CD4-positive, alpha-beta memory T cell (primary cell): ENCODE results near the gene SASH1. TPM values are rescaled to one million over a fixed set of nuclear protein-coding genes. Genes with fewer than 3 reads are reported as not detected.

Source experiments
- CTCF ChIA-PET: fragments of 350-600 bp; sonication (Branson Sonifier 250); formaldehyde crosslinking; loops from one replicate; lab custom pipeline; 2021; ENCODE audit warnings: inconsistent platforms; ENCODE audit not compliant: partially characterized antibody; lab: Charles Lee
- POLR2A ChIA-PET: fragments of 350-600 bp; sonication (Branson Sonifier 250); formaldehyde crosslinking; loops from one replicate; lab custom pipeline; 2021; ENCODE audit not compliant: partially characterized antibody; lab: Charles Lee
- DNase-seq, 5 donors: peaks; one replicate each; pipeline versions ENCODE4 v3.0.0 to v3.0.0-alpha.2; 2020 to 2022; ENCODE audit warnings: mixed read lengths in 1 of 5
- H3K27ac ChIP-seq: one replicate; pipeline ENCODE4 v1.7.0; 2013; ENCODE audit warnings: low read depth, low read length
- H3K27me3 ChIP-seq: 2 replicates; pipeline ENCODE4 v1.7.0; 2013; ENCODE audit warnings: mild to moderate bottlenecking, low read length, moderate library complexity; ENCODE audit not compliant: insufficient read depth
- H3K36me3 ChIP-seq: 2 replicates; pipeline ENCODE4 v1.7.0; 2013; ENCODE audit warnings: mild to moderate bottlenecking, low read length, moderate library complexity; ENCODE audit not compliant: insufficient read depth
- H3K4me1 ChIP-seq: 2 replicates; pipeline ENCODE4 v1.7.0; 2013; ENCODE audit warnings: mild to moderate bottlenecking, low read length, moderate library complexity; ENCODE audit not compliant: insufficient read depth
- H3K4me3 ChIP-seq, 2 donors: one replicate each; pipeline ENCODE4 v1.7.0; 2013; ENCODE audit warnings: low read length in 2 of 2, mild to moderate bottlenecking in 1 of 2
- H3K9me3 ChIP-seq, 2 donors: one replicate each; pipeline ENCODE4 v1.7.0; 2013; ENCODE audit warnings: low read length in 2 of 2, control low read depth in 1 of 2; ENCODE audit not compliant: control insufficient read depth in 1 of 2
- H3K27ac Mint-ChIP-seq, 7 donors: one replicate each; pipeline ENCODE4 v1.8.0; 2020 to 2021; ENCODE audit warnings: mixed read lengths in 7 of 7, mild to moderate bottlenecking in 6 of 7, inconsistent platforms in 3 of 7, moderate library complexity in 3 of 7
- H3K27me3 Mint-ChIP-seq, 2 donors: one replicate each; pipeline ENCODE4 v1.8.0; 2020 to 2021; ENCODE audit warnings: mixed read lengths in 2 of 2
- H3K36me3 Mint-ChIP-seq, 2 donors: one replicate each; pipeline ENCODE4 v1.8.0; 2020 to 2021; ENCODE audit warnings: mixed read lengths in 2 of 2, inconsistent platforms in 1 of 2, mild to moderate bottlenecking in 1 of 2
- H3K4me1 Mint-ChIP-seq, 4 donors: one replicate each; pipeline ENCODE4 v1.8.0; 2020 to 2021; ENCODE audit warnings: mixed read lengths in 4 of 4, mild to moderate bottlenecking in 1 of 4
- H3K4me3 Mint-ChIP-seq, 8 donors: one replicate each; pipeline ENCODE4 v1.8.0; 2020 to 2021; ENCODE audit warnings: mixed read lengths in 8 of 8, mild to moderate bottlenecking in 7 of 8, moderate library complexity in 6 of 8, inconsistent platforms in 3 of 8
- H3K9me3 Mint-ChIP-seq, 8 donors: one replicate each; pipeline ENCODE4 v1.8.0; 2020 to 2021; ENCODE audit warnings: mixed read lengths in 8 of 8, mild to moderate bottlenecking in 5 of 8, inconsistent platforms in 3 of 8, moderate library complexity in 1 of 8
- intact Hi-C: fragments of 100-400 bp; cut with micrococcal nuclease; formaldehyde crosslinking; loops from one replicate; pipeline ENCODE4 v1.15.1; 2023
- polyA plus RNA-seq, 2 donors: library from polyadenylated mRNA; unstranded; fragments of 300-500 nt; fragmentation: Illumina TruSeq; gene quantifications; one replicate each; pipeline ENCODE4 v1.2.3, GENCODE V29; 2021
- total RNA-seq, 2 experiments: library from RNA; stranded (reverse); gene quantifications; one replicate each; pipeline ENCODE4 v1.2.3, GENCODE V29; 2021

SASH1 gene
- total and polyA plus RNA-seq, 4 experiments from 2014 or later: 0.26 to 4.9 (median 1.7) TPM

- H3K4me3 Mint-ChIP-seq: no peak overlapping the region
- H3K4me1 Mint-ChIP-seq: no peaks in the 10 kb centered on the region
- Histone ChIP-seq H3K36me3 (no peaks in the 10 kb centered on the region), H3K4me1 (no peaks in the 10 kb centered on the region), H3K27me3 (no peaks in the 10 kb centered on the region), H3K27ac (no peak overlapping the region), H3K4me3 (no peak overlapping the region), H3K9me3 (no peaks in the 10 kb centered on the region)
- H3K27ac Mint-ChIP-seq: no peak overlapping the region
- no peak for DNase-seq
- peaks cover 7 to 11% of the 10 kb centered on the region in 2 donors for H3K27me3 Mint-ChIP-seq
- ChIA-PET CTCF (interaction anchor here (1.0 to 1.4 kb wide), 3 partner anchors 9 to 29 kb away, joined by 3 to 4 read pairs (median 4); no protein-coding TSS in a partner anchor), POLR2A (no interaction called here)
- intact Hi-C loops: no loop called here
- peaks cover 0 to 5% (median 2%) of the 10 kb centered on the region in 8 donors for H3K9me3 Mint-ChIP-seq
- peaks cover 0 to 2% of the 10 kb centered on the region in 2 donors for H3K36me3 Mint-ChIP-seq
Observed at GRCh38 chr6:148548749-148549140, 206.1 kb downstream of the SASH1 start.

- no peak overlapping the region for H3K27ac ChIP-seq
- Mint-ChIP-seq H3K27me3 (peaks cover 9 to 12% of the 10 kb centered on the region in 2 donors), H3K9me3 (peaks cover 0 to 8% (median 4%) of the 10 kb centered on the region in 8 donors), H3K36me3 (peaks cover 0 to 2% of the 10 kb centered on the region in 2 donors), H3K27ac (peak overlapping the region in 1 of 7 donors; percentile 52), H3K4me3 (no peak overlapping the region), H3K4me1 (no peaks in the 10 kb centered on the region)
- no peaks in the 10 kb centered on the region for H3K9me3 ChIP-seq
- ChIA-PET POLR2A (no interaction called here), CTCF (interaction anchor here (1.5 kb wide), 1 partner anchor 9 kb away, joined by 9 read pairs; no protein-coding TSS in a partner anchor)
- intact Hi-C loops: no loop called here
- H3K4me3 ChIP-seq: no peak overlapping the region
- no peaks in the 10 kb centered on the region for H3K36me3 ChIP-seq
- H3K4me1 ChIP-seq: no peaks in the 10 kb centered on the region
- no peak for DNase-seq
- no peaks in the 10 kb centered on the region for H3K27me3 ChIP-seq
Observed at GRCh38 chr6:148550569-148550968, 207.9 kb downstream of the SASH1 start.

GRCh38 chr6:148551226-148551625 lies 208.6 kb downstream of the SASH1 start:
- Mint-ChIP-seq H3K9me3 (peaks cover 0 to 13% (median 5%) of the 10 kb centered on the region in 8 donors), H3K36me3 (peaks cover 0 to 2% of the 10 kb centered on the region in 2 donors), H3K27ac (no peak overlapping the region), H3K4me3 (no peak overlapping the region), H3K27me3 (peaks cover 9 to 12% of the 10 kb centered on the region in 2 donors), H3K4me1 (no peaks in the 10 kb centered on the region)
- H3K9me3 ChIP-seq: no peaks in the 10 kb centered on the region
- no peaks in the 10 kb centered on the region for H3K36me3 ChIP-seq
- no peak overlapping the region for H3K27ac ChIP-seq
- intact Hi-C loops: no loop called here
- ChIA-PET CTCF (interaction anchor here (1.5 kb wide), 1 partner anchor 8 kb away, joined by 9 read pairs; no protein-coding TSS in a partner anchor), POLR2A (no interaction called here)
- no peaks in the 10 kb centered on the region for H3K4me1 ChIP-seq
- no peak overlapping the region for H3K4me3 ChIP-seq
- no peak for DNase-seq
- H3K27me3 ChIP-seq: no peaks in the 10 kb centered on the region

- Mint-ChIP-seq H3K27ac (no peak overlapping the region), H3K27me3 (peaks cover 12 to 13% of the 10 kb centered on the region in 2 donors), H3K4me1 (peaks cover 7 to 10% (median 8%) of the 10 kb centered on the region in 4 donors), H3K36me3 (no peaks in the 10 kb centered on the region), H3K4me3 (no peak overlapping the region), H3K9me3 (peaks cover 0 to 18% (median 5%) of the 10 kb centered on the region in 8 donors)
- Histone ChIP-seq H3K4me1 (peaks cover 8% of the 10 kb centered on the region), H3K36me3 (no peaks in the 10 kb centered on the region), H3K27me3 (no peaks in the 10 kb centered on the region), H3K4me3 (no peak overlapping the region), H3K9me3 (no peaks in the 10 kb centered on the region), H3K27ac (no peak overlapping the region)
- ChIA-PET POLR2A (no interaction called here), CTCF (interaction anchor here (1.0 kb wide), 1 partner anchor 17 kb away, joined by 3 read pairs; no protein-coding TSS in a partner anchor)
- intact Hi-C loops: no loop called here
- DNase-seq: no peak
Observed at GRCh38 chr6:148556410-148556809, 213.8 kb downstream of the SASH1 start.

- H3K36me3 Mint-ChIP-seq: no peaks in the 10 kb centered on the region
- no peak overlapping the region for H3K4me3 ChIP-seq
- intact Hi-C loops: no loop called here
- no peaks in the 10 kb centered on the region for H3K36me3 ChIP-seq
- no peaks in the 10 kb centered on the region for H3K9me3 ChIP-seq
- no peak overlapping the region for H3K27ac ChIP-seq
- peaks cover 8 to 9% of the 10 kb centered on the region in 2 donors for H3K27me3 Mint-ChIP-seq
- peak overlapping the region in 4 of 8 donors; percentile 6 to 74 (median 50) for H3K4me3 Mint-ChIP-seq
- H3K27ac Mint-ChIP-seq: peak overlapping the region in 2 of 7 donors; percentile 23 to 24
- peak in 1 of 5 donors; percentile 11 for DNase-seq
- H3K27me3 ChIP-seq: no peaks in the 10 kb centered on the region
- peaks cover 8% of the 10 kb centered on the region for H3K4me1 ChIP-seq
- H3K9me3 Mint-ChIP-seq: peaks cover 0 to 18% (median 5%) of the 10 kb centered on the region in 8 donors
- ChIA-PET POLR2A (no interaction called here), CTCF (interaction anchor here (1.1 to 1.6 kb wide), 4 partner anchors 9 to 223 kb away, joined by 3 to 6 read pairs (median 4); no protein-coding TSS in a partner anchor)
- peaks cover 7 to 10% (median 8%) of the 10 kb centered on the region in 4 donors for H3K4me1 Mint-ChIP-seq
Observed at GRCh38 chr6:148557796-148558321, 215.2 kb downstream of the SASH1 start.

GRCh38 chr6:148559848-148560433 lies 217.3 kb downstream of the SASH1 start:
- Histone ChIP-seq H3K36me3 (no peaks in the 10 kb centered on the region), H3K4me3 (peak overlapping the region in 1 of 2 donors; percentile 56), H3K27ac (no peak overlapping the region), H3K27me3 (no peaks in the 10 kb centered on the region), H3K4me1 (peaks cover 8% of the 10 kb centered on the region), H3K9me3 (no peaks in the 10 kb centered on the region)
- Mint-ChIP-seq H3K36me3 (no peaks in the 10 kb centered on the region), H3K4me1 (peaks cover 7 to 10% (median 8%) of the 10 kb centered on the region in 4 donors), H3K27ac (no peak overlapping the region), H3K9me3 (peaks cover 0 to 9% (median 0%) of the 10 kb centered on the region in 8 donors), H3K4me3 (peak overlapping the region in 4 of 8 donors; percentile 12 to 33 (median 20)), H3K27me3 (peaks cover 3 to 5% of the 10 kb centered on the region in 2 donors)
- ChIA-PET CTCF (interaction anchor here (0.6 to 3.1 kb wide), 22 partner anchors 8 to 872 kb away, joined by 3 to 16 read pairs (median 4); no protein-coding TSS in a partner anchor), POLR2A (no interaction called here)
- DNase-seq: peak; percentile 48 to 73 (median 65)
- intact Hi-C loops: loop anchor here (1.0 kb wide), 2 partner anchors 186 to 388 kb away; no protein-coding TSS in a partner anchor

GRCh38 chr6:148561629-148562028 lies 219.0 kb downstream of the SASH1 start:
- peaks cover 11 to 19% (median 13%) of the 10 kb centered on the region in 4 donors for H3K4me1 Mint-ChIP-seq
- no peaks in the 10 kb centered on the region for H3K36me3 Mint-ChIP-seq
- no peaks in the 10 kb centered on the region for H3K27me3 ChIP-seq
- H3K9me3 ChIP-seq: no peaks in the 10 kb centered on the region
- H3K4me3 ChIP-seq: no peak overlapping the region
- no peak overlapping the region for H3K27ac ChIP-seq
- no peak overlapping the region for H3K4me3 Mint-ChIP-seq
- intact Hi-C loops: no loop called here
- ChIA-PET POLR2A (no interaction called here), CTCF (interaction anchor here (2.2 to 3.1 kb wide), 5 partner anchors 12 to 386 kb away, joined by 6 to 16 read pairs (median 12); no protein-coding TSS in a partner anchor)
- peaks cover 0 to under 1% (median 0%) of the 10 kb centered on the region in 8 donors for H3K9me3 Mint-ChIP-seq
- peaks cover 8% of the 10 kb centered on the region for H3K4me1 ChIP-seq
- H3K27ac Mint-ChIP-seq: no peak overlapping the region
- DNase-seq: no peak
- no peaks in the 10 kb centered on the region for H3K36me3 ChIP-seq
- H3K27me3 Mint-ChIP-seq: peaks cover 3% of the 10 kb centered on the region in 2 donors
